Ovary (tissue), 9 donors: ENCODE data around the gene NCBP2. TPM values are rescaled to one million over a fixed set of nuclear protein-coding genes. Genes with fewer than 3 reads are reported as not detected.

Experiments used
- DNase-seq, 5 donors: peaks; one replicate each; pipeline ENCODE4 v3.0.0-alpha.2; 2019 to 2020
- H3K27ac ChIP-seq, 2 donors: fragments of 200-600 bp; one replicate each; pipeline versions ENCODE4 v1.5.1 to v1.8.0; 2019 to 2022
- H3K27me3 ChIP-seq: fragments of 200-600 bp; one replicate; pipeline ENCODE4 v1.8.0; 2022
- H3K36me3 ChIP-seq: fragments of 200-600 bp; sonication (generic); one replicate; pipeline ENCODE4 v1.5.1; 2019
- H3K4me1 ChIP-seq: one replicate; pipeline ENCODE4 v1.8.1; 2013; ENCODE audit warnings: mild to moderate bottlenecking, moderate library complexity; ENCODE audit not compliant: insufficient read depth
- H3K4me3 ChIP-seq: fragments of 200-600 bp; sonication (generic); one replicate; pipeline ENCODE4 v1.5.1; 2017
- H3K9me3 ChIP-seq, 2 donors: fragments of 200-600 bp in 1 of 2; sonication (generic) in 1 of 2; one replicate each; pipeline versions ENCODE4 v1.5.1 to v1.8.1; 2013 to 2019; ENCODE audit warnings: mild to moderate bottlenecking in 1 of 2, moderate library complexity in 1 of 2
- CTCF ChIP-seq, 3 donors: fragments of 450-650 bp in 2 of 3; fragments of 200-600 bp in 1 of 3; IDR thresholded peaks; one replicate each; pipeline versions ENCODE4 v1.5.1 to v1.8.0; 2016 to 2022; ENCODE audit warnings: antibody characterized with exemption in 3 of 3, mild to moderate bottlenecking in 1 of 3
- EP300 ChIP-seq: sonication (generic); formaldehyde crosslinking; IDR thresholded peaks from one replicate; pipeline ENCODE4 v1.6.1; 2017; ENCODE audit warnings: antibody characterized with exemption
- POLR2A ChIP-seq: fragments of 450-650 bp; IDR thresholded peaks from one replicate; pipeline ENCODE4 v1.6.1; 2017; ENCODE audit warnings: antibody characterized with exemption, mild to moderate bottlenecking, moderate library complexity
- WGBS, 3 donors: extraction: QIAGEN DNeasy Blood & Tissue Kit in 1 of 3; methylation state at CpG; one replicate each; pipeline versions ENCODE4 v1.1.5 to v1.1.7; 2013 to 2017; 5-methylcytosine and 5-hydroxymethylcytosine counted together
- intact Hi-C, 4 donors: fragments of 100-400 bp; cut with DNase I; formaldehyde crosslinking; loops; one replicate each; pipeline versions ENCODE4 v1.11.0 to v1.15.1; 2022 to 2023
- polyA plus RNA-seq, 2 donors: library from polyadenylated mRNA; stranded (reverse); fragments of 200-250 nt in 1 of 2; fragments of 350-450 nt in 1 of 2; fragmentation: Illumina TruSeq in 1 of 2; extraction: RNeasy Lipid Tissue Mini Kit (QIAGEN cat#74804) in 1 of 2; gene quantifications; one replicate each; pipeline ENCODE4 v1.2.3, GENCODE V29; 2013 to 2014
- total RNA-seq, 7 donors: library from RNA; depleted of rRNA in 2 of 7; stranded (reverse); fragments of >200 nt in 2 of 7; fragmentation: NEBNext Ultra II Directional in 3 of 7; extraction: Animal tissue kit (Norgen Biotek cat#: 25700) in 3 of 7; gene quantifications; one replicate each; pipeline versions ENCODE4 v1.1.0 to v1.2.4, GENCODE V29; 2016 to 2023
- donor health status: DM: no; HTN: no; CAD: no; lungs with moderate emphysema.
- donor health status: DM: no; HTN: no; CAD: no.
- donor health status: Bipolar disorder and iron deficiency.
- donor health status: DM: yes; HTN: yes; CAD: no.
- donor health status: DM: no; HTN: no; CAD: no.
- donor health status: DM: yes; HTN: yes; CAD: no.

NCBP2 gene
- total and polyA plus RNA-seq, 9 donors = 17.4 to 64.7 (median 45.8) TPM

GRCh38 chr3:196970547-196971093 is 28.3 kb upstream of the NCBP2 start:
- intact Hi-C loops = loop anchor here in 2 of 4 donors (10.0 kb wide), 1 partner anchor 214 kb away; no protein-coding TSS in a partner anchor
- Histone ChIP-seq H3K36me3 (no peaks in the 10 kb centered on the region), H3K4me1 (peaks cover 5% of the 10 kb centered on the region), H3K9me3 (no peaks in the 10 kb centered on the region), H3K4me3 (no peak overlapping the region), H3K27me3 (peaks cover 4% of the 10 kb centered on the region), H3K27ac (no peak overlapping the region)
- DNase-seq = no peak
- WGBS, 3 donors = 79 to 89% (median 86%) methylated on average over 15 of the region's 15 CpGs
- no peak for TF ChIP-seq EP300
- TF ChIP-seq CTCF (IDR thresholded peaks at IDR 0.05) = no peak
- TF ChIP-seq POLR2A = no peak

- DNase-seq = peak in 4 of 5 donors; percentile 44 to 74 (median 60)
- WGBS, 3 donors = 8 to 13% (median 11%) methylated on average over 75 to 100 of the region's 100 CpGs
- no peak overlapping the region for H3K27ac ChIP-seq
- no peaks in the 10 kb centered on the region for H3K36me3 ChIP-seq
- H3K27me3 ChIP-seq = peaks cover 4% of the 10 kb centered on the region
- peaks cover 5% of the 10 kb centered on the region for H3K4me1 ChIP-seq
- H3K4me3 ChIP-seq = peak overlapping the region; percentile 65
- intact Hi-C loops = loop anchor here in 2 of 4 donors (10.0 kb wide), 1 partner anchor 215 kb away; no protein-coding TSS in a partner anchor
- no peak for TF ChIP-seq POLR2A
- peak; percentile 25 to 89 (median 80) for TF ChIP-seq CTCF (IDR thresholded peaks at IDR 0.05)
- no peaks in the 10 kb centered on the region for H3K9me3 ChIP-seq
Measured at GRCh38 chr3:196969660-196970546, 27.6 kb upstream of the NCBP2 start.

GRCh38 chr3:196969134-196969659 is 26.9 kb upstream of the NCBP2 start:
- H3K27ac ChIP-seq = no peak overlapping the region
- no peaks in the 10 kb centered on the region for H3K36me3 ChIP-seq
- no peak for DNase-seq
- peaks cover 5% of the 10 kb centered on the region for H3K4me1 ChIP-seq
- WGBS, 3 donors = 0 to 1% (median 0%) methylated on average over 57 to 72 of the region's 72 CpGs
- TF ChIP-seq POLR2A = no peak
- TF ChIP-seq EP300 = no peak
- TF ChIP-seq CTCF (IDR thresholded peaks at IDR 0.05) = no peak
- peak overlapping the region; percentile 65 for H3K4me3 ChIP-seq
- intact Hi-C loops = no loop called here
- H3K27me3 ChIP-seq = peaks cover 4% of the 10 kb centered on the region
- H3K9me3 ChIP-seq = no peaks in the 10 kb centered on the region

GRCh38 chr3:196968233-196969133 is 26.2 kb upstream of the NCBP2 start, which contains the start of gene PIGZ:
PIGZ (minus strand) TSS chr3:196968833; CDS start chr3:196952031, 16,802 bp downstream.
- intact Hi-C loops = no loop called here
- Histone ChIP-seq H3K27me3 (peaks cover 4% of the 10 kb centered on the region), H3K4me3 (peak within 1 kb of the TSS; percentile 65), H3K36me3 (no peaks in the 10 kb centered on the region), H3K27ac (no peak within 1 kb of the TSS), H3K4me1 (peaks cover 5% of the 10 kb centered on the region), H3K9me3 (no peaks in the 10 kb centered on the region)
- WGBS, 3 donors = 1 to 2% (median 1%) methylated on average over 29 to 98 of the region's 98 CpGs
- peak in 1 of 5 donors; percentile 45 for DNase-seq
- no peak for TF ChIP-seq CTCF (IDR thresholded peaks at IDR 0.05)
- no peak for TF ChIP-seq POLR2A
- no peak for TF ChIP-seq EP300
